ENCODE data around the gene SAV1.

DNA sequence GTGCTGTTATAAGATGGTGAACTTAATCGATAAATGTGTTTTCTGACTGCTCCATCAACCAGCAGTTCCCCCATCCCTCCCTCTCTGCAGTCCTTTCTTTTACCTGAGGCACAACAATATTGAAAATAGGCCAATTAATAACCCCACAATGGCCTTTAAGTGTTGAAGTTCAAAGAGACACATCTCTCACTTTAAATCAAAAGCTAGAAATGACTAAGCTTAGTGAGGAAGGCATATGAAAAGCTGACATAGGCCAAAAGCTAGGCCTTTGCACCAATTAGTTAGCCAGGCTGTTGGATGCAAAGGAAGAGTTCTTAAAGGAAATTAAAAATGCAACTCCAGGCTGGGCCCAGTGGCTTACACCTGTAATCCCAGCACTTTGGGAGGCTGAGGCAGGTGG, 43.7 kb downstream of the SAV1 start:
- no peak for TF ChIP-seq EP300 (IDR thresholded peaks at IDR 0.05)
- TF ChIP-seq, protein P1, sequence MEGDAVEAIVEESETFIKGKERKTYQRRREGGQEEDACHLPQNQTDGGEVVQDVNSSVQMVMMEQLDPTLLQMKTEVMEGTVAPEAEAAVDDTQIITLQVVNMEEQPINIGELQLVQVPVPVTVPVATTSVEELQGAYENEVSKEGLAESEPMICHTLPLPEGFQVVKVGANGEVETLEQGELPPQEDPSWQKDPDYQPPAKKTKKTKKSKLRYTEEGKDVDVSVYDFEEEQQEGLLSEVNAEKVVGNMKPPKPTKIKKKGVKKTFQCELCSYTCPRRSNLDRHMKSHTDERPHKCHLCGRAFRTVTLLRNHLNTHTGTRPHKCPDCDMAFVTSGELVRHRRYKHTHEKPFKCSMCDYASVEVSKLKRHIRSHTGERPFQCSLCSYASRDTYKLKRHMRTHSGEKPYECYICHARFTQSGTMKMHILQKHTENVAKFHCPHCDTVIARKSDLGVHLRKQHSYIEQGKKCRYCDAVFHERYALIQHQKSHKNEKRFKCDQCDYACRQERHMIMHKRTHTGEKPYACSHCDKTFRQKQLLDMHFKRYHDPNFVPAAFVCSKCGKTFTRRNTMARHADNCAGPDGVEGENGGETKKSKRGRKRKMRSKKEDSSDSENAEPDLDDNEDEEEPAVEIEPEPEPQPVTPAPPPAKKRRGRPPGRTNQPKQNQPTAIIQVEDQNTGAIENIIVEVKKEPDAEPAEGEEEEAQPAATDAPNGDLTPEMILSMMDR (IDR thresholded peaks at IDR 0.05) = no peak
- no peak for TF ChIP-seq POLR2A (IDR thresholded peaks at IDR 0.05)
- no peak for TF ChIP-seq POLR2AphosphoS5 (IDR thresholded peaks at IDR 0.05)

All from sigmoid colon (tissue), 4 donors.